Gastrocnemius medialis (tissue), 4 donors: Measurements from ENCODE around the gene STRA6.

Experiments
- POLR2A ChIP-seq, 2 donors: fragments of 450-650 bp; IDR thresholded peaks; one replicate each; pipeline ENCODE4 v1.6.1; 2017; ENCODE audit warnings: antibody characterized with exemption in 2 of 2, mild to moderate bottlenecking in 2 of 2, moderate library complexity in 2 of 2
- TF ChIP-seq, protein P1 (sequence below), 5 experiments: fragments of 450-650 bp in 3 of 5; fragments of 200-600 bp in 2 of 5; sonication (generic) in 2 of 5; IDR thresholded peaks in 4 of 5; conservative IDR thresholded peaks in 1 of 5; 1 replicate in 4 of 5; 2 replicates in 1 of 5; pipeline ENCODE4 v1.5.1; 2016 to 2019; ENCODE audit warnings: antibody characterized with exemption in 5 of 5, mild to moderate bottlenecking in 3 of 5, moderate library complexity in 3 of 5

DNA sequence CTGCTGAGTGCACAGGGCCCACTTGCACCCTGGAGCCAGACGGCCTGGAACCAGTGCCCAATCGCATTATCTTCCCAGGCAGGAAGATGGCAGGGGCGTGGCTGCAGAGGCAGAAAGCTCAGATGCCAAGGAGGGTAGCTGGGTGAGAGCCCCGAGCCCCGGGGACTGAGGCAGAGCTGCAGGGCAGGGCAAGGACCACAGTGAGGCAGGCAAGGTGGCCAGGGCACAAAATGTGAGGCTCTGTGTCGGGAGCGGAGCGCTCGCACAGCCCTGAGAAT, 31.9 kb upstream of the STRA6 start:
- TF ChIP-seq POLR2A (IDR thresholded peaks at IDR 0.05) = no peak
- TF ChIP-seq, protein P1, sequence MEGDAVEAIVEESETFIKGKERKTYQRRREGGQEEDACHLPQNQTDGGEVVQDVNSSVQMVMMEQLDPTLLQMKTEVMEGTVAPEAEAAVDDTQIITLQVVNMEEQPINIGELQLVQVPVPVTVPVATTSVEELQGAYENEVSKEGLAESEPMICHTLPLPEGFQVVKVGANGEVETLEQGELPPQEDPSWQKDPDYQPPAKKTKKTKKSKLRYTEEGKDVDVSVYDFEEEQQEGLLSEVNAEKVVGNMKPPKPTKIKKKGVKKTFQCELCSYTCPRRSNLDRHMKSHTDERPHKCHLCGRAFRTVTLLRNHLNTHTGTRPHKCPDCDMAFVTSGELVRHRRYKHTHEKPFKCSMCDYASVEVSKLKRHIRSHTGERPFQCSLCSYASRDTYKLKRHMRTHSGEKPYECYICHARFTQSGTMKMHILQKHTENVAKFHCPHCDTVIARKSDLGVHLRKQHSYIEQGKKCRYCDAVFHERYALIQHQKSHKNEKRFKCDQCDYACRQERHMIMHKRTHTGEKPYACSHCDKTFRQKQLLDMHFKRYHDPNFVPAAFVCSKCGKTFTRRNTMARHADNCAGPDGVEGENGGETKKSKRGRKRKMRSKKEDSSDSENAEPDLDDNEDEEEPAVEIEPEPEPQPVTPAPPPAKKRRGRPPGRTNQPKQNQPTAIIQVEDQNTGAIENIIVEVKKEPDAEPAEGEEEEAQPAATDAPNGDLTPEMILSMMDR (IDR thresholded peaks at IDR 0.05 in 4 of 5, conservative IDR thresholded peaks at IDR 0.05 in 1 of 5) = no peak
